Keratinocyte (primary cell): Measurements from ENCODE around the gene BOD1. TPM values are rescaled to one million over a fixed set of nuclear protein-coding genes. Genes with fewer than 3 reads are reported as not detected.

Experiments used
- DNase-seq: peaks from one replicate; pipeline ENCODE4 v3.0.0-alpha.2; 2011; ENCODE audit warnings: low read depth, missing footprints, low spot score
- FAIRE-seq: peaks from 2 replicates; lab custom pipeline; 2011; peaks lifted over from hg19 to GRCh38; lab: Jason Lieb, UNC
- H2AFZ ChIP-seq: 2 replicates; pipeline ENCODE4 v1.6.0; 2012; ENCODE audit warnings: low read length, control low read depth, inconsistent platforms; ENCODE audit not compliant: control insufficient read depth
- H3K27ac ChIP-seq: 2 replicates; pipeline ENCODE4 v1.5.1; 2011; ENCODE audit warnings: low read length; ENCODE audit not compliant: control insufficient read depth, insufficient read depth
- H3K27me3 ChIP-seq: 3 replicates; pipeline ENCODE4 v1.6.0; 2011; ENCODE audit warnings: low read length; ENCODE audit not compliant: control insufficient read depth, insufficient read depth; ENCODE audit errors: extremely low read depth
- H3K36me3 ChIP-seq, 2 experiments: 2 replicates in 1 of 2; 3 replicates in 1 of 2; pipeline ENCODE4 v1.5.1; 2011; ENCODE audit warnings: low read length in 2 of 2, mild to moderate bottlenecking in 1 of 2; ENCODE audit not compliant: control insufficient read depth in 2 of 2, insufficient read depth in 2 of 2; ENCODE audit errors: extremely low read depth in 1 of 2
- H3K4me1 ChIP-seq: 3 replicates; pipeline ENCODE4 v1.5.1; 2011; ENCODE audit warnings: low read length; ENCODE audit not compliant: control insufficient read depth, insufficient read depth; ENCODE audit errors: extremely low read depth
- H3K4me2 ChIP-seq: 3 replicates; pipeline ENCODE4 v1.6.0; 2011; ENCODE audit warnings: low read depth, low read length; ENCODE audit not compliant: control insufficient read depth, insufficient read depth; ENCODE audit errors: extremely low read depth
- H3K4me3 ChIP-seq, 3 experiments: fragments of 200-600 bp in 1 of 3; sonication (generic) in 1 of 3; 2 replicates in 2 of 3; 3 replicates in 1 of 3; pipeline ENCODE4 v1.5.1; 2011 to 2016; ENCODE audit warnings: low read length in 3 of 3, mild to moderate bottlenecking in 3 of 3, control low read depth in 2 of 3, inconsistent platforms in 1 of 3, low read depth in 1 of 3, mixed read lengths in 1 of 3, mixed run types in 1 of 3, moderate library complexity in 1 of 3; ENCODE audit not compliant: control insufficient read depth in 2 of 3, insufficient read depth in 2 of 3; ENCODE audit errors: extremely low read depth in 1 of 3
- H3K79me2 ChIP-seq: 2 replicates; pipeline ENCODE4 v1.6.0; 2012; ENCODE audit warnings: low read length; ENCODE audit not compliant: control insufficient read depth, insufficient read depth
- H3K9ac ChIP-seq: 3 replicates; pipeline ENCODE4 v1.6.0; 2011; ENCODE audit warnings: low read length; ENCODE audit not compliant: control insufficient read depth, insufficient read depth; ENCODE audit errors: extremely low read depth
- H3K9me1 ChIP-seq: 3 replicates; pipeline ENCODE4 v1.6.0; 2011; ENCODE audit warnings: low read length; ENCODE audit not compliant: control insufficient read depth, insufficient read depth; ENCODE audit errors: extremely low read depth
- H3K9me3 ChIP-seq: 2 replicates; pipeline ENCODE4 v1.5.1; 2012; ENCODE audit warnings: low read depth, low read length; ENCODE audit not compliant: control insufficient read depth
- H4K20me1 ChIP-seq: 3 replicates; pipeline ENCODE4 v1.6.0; 2011; ENCODE audit warnings: low read length; ENCODE audit not compliant: control insufficient read depth, insufficient read depth; ENCODE audit errors: extremely low read depth
- EZH2 ChIP-seq: IDR thresholded peaks from one replicate; pipeline ENCODE4 v1.6.1; 2012; ENCODE audit warnings: inconsistent platforms, mild to moderate bottlenecking, low read length, moderate library complexity
- dilution Hi-C: fragments of 300-500 bp; cut with MboI; formaldehyde crosslinking; loops from one replicate; pipeline ENCODE4 v1.7.0; 2020; ENCODE audit warnings: low sequenced_read_pairs; ENCODE audit not compliant: extremely low pct_ligation_motif_present
- polyA plus RNA-seq, 5 experiments: library from polyadenylated mRNA; depleted of rRNA in 3 of 5; stranded (reverse) in 3 of 5; stranded (forward) in 1 of 5; unstranded in 1 of 5; fragments of >200 nt; gene quantifications; 1 replicate in 1 of 5; 2 replicates in 3 of 5; 3 replicates in 1 of 5; pipeline versions ENCODE4 v1.2.1 to v1.2.3, GENCODE V29; 2011 to 2012; ENCODE audit warnings: missing spikeins in 2 of 5, low read depth in 1 of 5, low replicate concordance in 1 of 5
- TF ChIP-seq, protein P1 (sequence below), 3 experiments: IDR thresholded peaks in 1 of 3; conservative IDR thresholded peaks in 1 of 3; optimal IDR thresholded peaks in 1 of 3; 2 replicates in 2 of 3; 3 replicates in 1 of 3; pipeline versions ENCODE3 to v1.5.1; 2011; ENCODE audit warnings: low read length in 3 of 3, mild to moderate bottlenecking in 3 of 3, moderate library complexity in 2 of 3, control low read depth in 1 of 3, inconsistent platforms in 1 of 3; ENCODE audit not compliant: insufficient read depth in 2 of 3; ENCODE audit errors: extremely low read depth in 1 of 3

BOD1 gene
- polyA plus RNA-seq, 1 donor (not counting 4 experiments of a cell fraction or from before 2014, with no cell fraction given), result 46.8 TPM

DNA sequence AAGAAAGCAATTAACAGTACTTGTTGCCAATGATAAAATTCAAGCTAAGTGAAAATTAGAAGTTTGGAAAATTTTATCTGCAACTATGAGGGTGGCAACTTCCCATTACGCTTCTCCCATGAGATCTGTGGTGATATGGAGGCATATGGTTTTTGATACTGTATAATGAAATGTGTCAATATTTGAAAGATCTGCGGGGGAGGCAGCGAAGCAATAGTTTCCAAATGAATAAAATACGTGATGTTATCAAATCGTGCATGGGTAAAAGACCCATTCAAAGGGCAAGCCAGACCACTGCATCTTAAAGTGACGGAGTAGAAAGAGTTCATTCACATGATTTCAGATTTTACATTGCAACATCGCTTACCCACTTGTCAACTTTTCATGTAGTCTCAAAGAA is 20.9 kb upstream of the BOD1 start:
- FAIRE-seq (no peak), DNase-seq (no peak)
- TF ChIP-seq, protein P1, sequence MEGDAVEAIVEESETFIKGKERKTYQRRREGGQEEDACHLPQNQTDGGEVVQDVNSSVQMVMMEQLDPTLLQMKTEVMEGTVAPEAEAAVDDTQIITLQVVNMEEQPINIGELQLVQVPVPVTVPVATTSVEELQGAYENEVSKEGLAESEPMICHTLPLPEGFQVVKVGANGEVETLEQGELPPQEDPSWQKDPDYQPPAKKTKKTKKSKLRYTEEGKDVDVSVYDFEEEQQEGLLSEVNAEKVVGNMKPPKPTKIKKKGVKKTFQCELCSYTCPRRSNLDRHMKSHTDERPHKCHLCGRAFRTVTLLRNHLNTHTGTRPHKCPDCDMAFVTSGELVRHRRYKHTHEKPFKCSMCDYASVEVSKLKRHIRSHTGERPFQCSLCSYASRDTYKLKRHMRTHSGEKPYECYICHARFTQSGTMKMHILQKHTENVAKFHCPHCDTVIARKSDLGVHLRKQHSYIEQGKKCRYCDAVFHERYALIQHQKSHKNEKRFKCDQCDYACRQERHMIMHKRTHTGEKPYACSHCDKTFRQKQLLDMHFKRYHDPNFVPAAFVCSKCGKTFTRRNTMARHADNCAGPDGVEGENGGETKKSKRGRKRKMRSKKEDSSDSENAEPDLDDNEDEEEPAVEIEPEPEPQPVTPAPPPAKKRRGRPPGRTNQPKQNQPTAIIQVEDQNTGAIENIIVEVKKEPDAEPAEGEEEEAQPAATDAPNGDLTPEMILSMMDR (optimal IDR thresholded peaks at IDR 0.05 in 1 of 3, IDR thresholded peaks at IDR 0.05 in 1 of 3, conservative IDR thresholded peaks at IDR 0.05 in 1 of 3; ENCODE audit: extremely low read depth in 1 of 3, insufficient read depth in 2 of 3, low read length in 3 of 3), result no peak
- TF ChIP-seq EZH2, result no peak
- Histone ChIP-seq H3K36me3 (no peaks in the 10 kb centered on the region), H2AFZ (no peak overlapping the region), H3K4me2 (no peak overlapping the region), H3K9me1 (no peaks in the 10 kb centered on the region), H3K27ac (no peak overlapping the region), H3K27me3 (no peaks in the 10 kb centered on the region), H3K9me3 (no peaks in the 10 kb centered on the region), H3K79me2 (no peaks in the 10 kb centered on the region), H3K4me3 (no peak overlapping the region), H3K4me1 (peaks cover 15% of the 10 kb centered on the region), H4K20me1 (no peaks in the 10 kb centered on the region), H3K9ac (no peak overlapping the region)
- dilution Hi-C loops, result no loop called here

DNA sequence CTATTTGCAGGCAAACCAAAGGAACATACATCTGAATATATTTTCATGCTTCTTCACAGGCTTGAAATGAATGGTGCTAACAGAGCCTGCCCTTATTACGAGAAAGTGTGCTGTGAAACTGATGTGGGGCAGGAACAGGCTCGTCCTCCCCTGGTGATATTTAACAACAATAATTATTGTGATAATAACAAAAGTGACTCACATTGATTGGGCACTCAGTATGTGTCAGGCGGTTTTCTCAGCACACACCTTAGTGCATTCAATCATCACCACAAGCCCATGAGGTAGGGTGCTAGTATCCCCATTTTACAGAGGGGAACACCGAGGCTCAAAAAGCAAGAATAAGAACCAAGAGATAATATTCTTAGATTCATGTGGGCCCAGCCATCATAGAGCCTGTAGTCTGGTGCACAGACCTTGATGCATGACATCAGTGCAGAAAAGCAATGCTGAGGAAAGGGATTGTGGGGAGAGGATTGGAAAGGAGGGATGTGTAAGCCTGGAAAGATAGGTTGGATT is 18.1 kb upstream of the BOD1 start:
- Histone ChIP-seq H3K27me3 (no peaks in the 10 kb centered on the region), H3K36me3 (no peaks in the 10 kb centered on the region), H3K4me1 (peaks cover 15% of the 10 kb centered on the region), H4K20me1 (no peaks in the 10 kb centered on the region), H3K4me2 (no peak overlapping the region), H2AFZ (no peak overlapping the region), H3K9ac (no peak overlapping the region), H3K4me3 (no peak overlapping the region), H3K9me3 (no peaks in the 10 kb centered on the region), H3K9me1 (no peaks in the 10 kb centered on the region), H3K79me2 (no peaks in the 10 kb centered on the region), H3K27ac (peak overlapping the region; percentile 63)
- dilution Hi-C loops, result no loop called here
- TF ChIP-seq, protein P1 (optimal IDR thresholded peaks at IDR 0.05 in 1 of 3, IDR thresholded peaks at IDR 0.05 in 1 of 3, conservative IDR thresholded peaks at IDR 0.05 in 1 of 3; ENCODE audit: extremely low read depth in 1 of 3, insufficient read depth in 2 of 3, low read length in 3 of 3), result no peak
- TF ChIP-seq EZH2, result no peak
- DNase-seq, result no peak
- no peak for FAIRE-seq
